Measurements from ENCODE around the gene CD300LB. TPM values are rescaled to one million over a fixed set of nuclear protein-coding genes. Genes with fewer than 3 reads are reported as not detected.

CD300LB gene
- total RNA-seq, result not detected in 2 replicates

DNA sequence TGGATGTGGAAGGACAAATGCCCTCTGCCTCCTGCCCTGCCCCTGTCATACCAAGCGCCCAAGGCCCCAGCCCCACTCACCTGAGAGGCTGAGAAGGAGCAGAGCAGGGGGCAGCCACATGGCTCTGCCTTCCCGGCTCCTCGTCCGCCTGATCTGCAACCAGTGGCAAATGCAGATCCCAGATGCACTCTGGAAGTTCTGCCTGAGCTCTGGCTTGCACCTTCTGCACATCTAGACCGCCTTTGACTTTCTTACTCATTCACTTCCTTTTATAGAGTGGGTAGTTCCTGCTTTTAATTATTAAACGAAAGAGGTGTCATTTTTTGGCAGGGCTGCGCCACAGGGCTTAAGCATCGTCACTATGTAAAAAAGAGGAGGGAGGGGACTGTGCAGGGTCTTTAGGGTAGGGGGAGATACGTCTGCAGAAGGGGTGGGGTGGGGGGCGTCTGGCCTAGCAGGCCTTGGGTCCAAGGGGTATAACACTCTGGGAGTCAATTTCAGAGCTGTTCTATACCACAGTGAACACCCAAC, at the start of gene CD300LB:
Gene CD300LB (minus strand): TSS at position 245 of the 531 bp plus-strand sequence. CDS start 125 bp downstream, at position 120.

DNA sequence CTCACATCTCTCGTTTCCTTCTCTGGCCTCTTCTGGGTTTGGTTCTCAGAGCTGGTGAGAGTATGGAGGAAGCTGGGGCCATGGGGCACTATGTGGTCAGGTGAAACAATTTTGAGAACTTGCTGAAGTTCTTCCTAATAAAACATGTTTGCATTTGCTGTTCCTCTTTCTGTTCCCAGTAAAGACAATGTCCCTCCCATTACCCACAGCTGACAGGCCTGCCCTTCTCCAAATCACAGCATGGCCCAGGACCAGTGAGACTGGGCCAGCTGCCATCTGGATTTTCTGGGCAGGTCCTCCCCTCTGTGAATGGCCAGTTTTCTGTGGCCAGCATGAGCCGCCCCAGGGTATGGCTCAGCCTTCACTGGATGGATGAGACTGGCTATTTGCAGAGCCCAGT, 36.1 kb upstream of the CD300LB start, which contains the start of gene CD300H:
Gene CD300H (minus strand): TSS at position 113 of the 400 bp plus-strand sequence.

DNA sequence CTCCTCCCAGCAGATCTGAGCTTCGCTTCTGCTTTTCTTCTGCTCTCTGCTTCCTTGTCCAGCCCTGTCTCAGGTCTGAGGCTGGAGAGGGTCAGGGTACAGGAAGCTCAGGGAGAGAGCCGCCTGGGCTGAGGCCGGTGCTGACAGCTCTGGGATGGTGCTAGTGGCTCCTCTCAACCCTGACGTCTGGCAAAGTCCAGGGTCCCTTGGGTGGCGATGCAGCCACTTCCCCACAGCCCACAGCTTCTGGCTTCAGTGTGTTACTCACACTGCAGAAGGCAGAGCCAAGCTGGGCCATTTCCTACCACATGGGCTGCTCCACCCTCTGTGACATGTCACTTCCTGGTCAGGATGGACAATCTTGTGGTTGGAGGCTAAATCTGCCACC, 14.6 kb upstream of the CD300LB start, which contains the start of gene CD300C:
Gene CD300C (minus strand): TSS at position 273 of the 388 bp plus-strand sequence. CDS start 333 bp downstream, outside the sequence.

Other genes starting within 250 kb of the CD300LB start
- not detected in 2 replicates for gene KIF19, start 205.2 kb downstream of the CD300LB start, total RNA-seq
- gene BTBD17, start 169.6 kb downstream of the CD300LB start, total RNA-seq, result not detected in 2 replicates
- not detected in 2 replicates for gene GPR142, start 164.0 kb downstream of the CD300LB start, total RNA-seq
- gene GPRC5C, start 99.4 kb downstream of the CD300LB start, total RNA-seq, result 1.9 and 9.1 TPM in 2 replicates
- gene CD300A, start 64.8 kb downstream of the CD300LB start, total RNA-seq, result not detected in 2 replicates
- not detected in 2 replicates for gene CD300C, start 14.6 kb upstream of the CD300LB start, total RNA-seq
- not detected in 2 replicates for gene CD300H, start 36.0 kb upstream of the CD300LB start, total RNA-seq
- gene CD300LD, start 60.8 kb upstream of the CD300LB start, total RNA-seq, result not detected in 2 replicates
- gene CD300E, start 92.3 kb upstream of the CD300LB start, total RNA-seq, result not detected in 2 replicates
- gene CD300LF, start 181.4 kb upstream of the CD300LB start, total RNA-seq, result not detected in 2 replicates
- gene RAB37, start 205.8 kb upstream of the CD300LB start, total RNA-seq, result not detected in 2 replicates
- 51.9 and 79.5 TPM in 2 replicates for gene NHERF1, start 217.2 kb upstream of the CD300LB start, total RNA-seq
- 19.5 and 28.0 TPM in 2 replicates for gene NAT9, start 244.9 kb upstream of the CD300LB start, total RNA-seq

Measured in hair follicular keratinocyte (primary cell).